ENCODE results near the gene CTSW.

DNA sequence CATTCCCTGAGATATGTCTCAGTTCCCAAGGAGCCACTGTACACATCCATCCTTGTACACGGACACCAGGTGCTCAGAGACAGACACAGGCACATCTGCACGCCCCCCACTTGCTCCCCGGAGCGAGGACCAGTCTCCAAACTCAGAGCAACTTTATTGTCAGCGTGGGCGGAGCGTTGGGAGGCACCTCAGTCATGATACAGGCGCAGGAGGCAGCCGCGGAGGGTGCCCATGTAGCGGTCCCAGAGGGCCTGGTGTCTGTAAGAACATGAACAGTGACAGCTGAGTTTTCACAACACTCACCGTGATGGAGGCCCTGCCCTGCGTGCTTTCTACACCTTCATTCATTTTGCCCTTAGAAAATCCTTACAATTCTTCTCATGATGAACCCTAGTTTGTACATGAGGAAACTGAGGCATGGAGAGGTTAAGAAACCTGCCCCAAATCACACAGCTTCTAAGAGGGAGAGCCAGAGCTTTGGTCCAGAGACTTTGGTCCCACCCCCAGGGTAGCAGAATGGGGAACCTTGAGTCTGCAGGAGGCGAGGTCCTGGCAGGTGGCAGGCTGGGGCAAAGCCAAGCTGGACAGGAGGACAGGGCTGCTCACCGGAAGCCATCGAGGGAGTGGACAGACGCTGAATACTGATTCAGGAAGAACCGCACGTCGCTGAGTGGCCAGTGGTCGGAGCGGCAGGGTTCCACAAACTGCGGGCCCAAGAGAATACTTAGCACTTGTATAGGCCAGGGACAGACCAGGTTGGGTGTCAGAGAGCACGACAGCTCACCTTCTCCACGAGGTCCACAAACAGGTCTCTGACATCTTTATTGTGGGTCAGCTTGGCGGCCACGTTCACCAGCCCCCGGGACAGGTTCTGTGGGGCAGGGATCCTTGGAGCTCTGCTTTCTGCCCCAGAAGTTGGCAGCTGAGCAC lies 4.4 kb downstream of the CTSW start:
- TF ChIP-seq FOSL2 (IDR thresholded peaks at IDR 0.05), result no peak
- no peak for TF ChIP-seq FOSL2 (CRISPR knock-in tag; IDR thresholded peaks at IDR 0.05)
- TF ChIP-seq CHD2 (IDR thresholded peaks at IDR 0.05; ENCODE audit: low read length, partially characterized antibody), result no peak
- TF ChIP-seq ZFP36 (IDR thresholded peaks at IDR 0.05; ENCODE audit: borderline replicate concordance, partially characterized antibody), result no peak
- no peak for TF ChIP-seq EHMT2 (IDR thresholded peaks at IDR 0.05; ENCODE audit: low read depth)
- TF ChIP-seq, protein P1, sequence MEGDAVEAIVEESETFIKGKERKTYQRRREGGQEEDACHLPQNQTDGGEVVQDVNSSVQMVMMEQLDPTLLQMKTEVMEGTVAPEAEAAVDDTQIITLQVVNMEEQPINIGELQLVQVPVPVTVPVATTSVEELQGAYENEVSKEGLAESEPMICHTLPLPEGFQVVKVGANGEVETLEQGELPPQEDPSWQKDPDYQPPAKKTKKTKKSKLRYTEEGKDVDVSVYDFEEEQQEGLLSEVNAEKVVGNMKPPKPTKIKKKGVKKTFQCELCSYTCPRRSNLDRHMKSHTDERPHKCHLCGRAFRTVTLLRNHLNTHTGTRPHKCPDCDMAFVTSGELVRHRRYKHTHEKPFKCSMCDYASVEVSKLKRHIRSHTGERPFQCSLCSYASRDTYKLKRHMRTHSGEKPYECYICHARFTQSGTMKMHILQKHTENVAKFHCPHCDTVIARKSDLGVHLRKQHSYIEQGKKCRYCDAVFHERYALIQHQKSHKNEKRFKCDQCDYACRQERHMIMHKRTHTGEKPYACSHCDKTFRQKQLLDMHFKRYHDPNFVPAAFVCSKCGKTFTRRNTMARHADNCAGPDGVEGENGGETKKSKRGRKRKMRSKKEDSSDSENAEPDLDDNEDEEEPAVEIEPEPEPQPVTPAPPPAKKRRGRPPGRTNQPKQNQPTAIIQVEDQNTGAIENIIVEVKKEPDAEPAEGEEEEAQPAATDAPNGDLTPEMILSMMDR (IDR thresholded peaks at IDR 0.05), result no peak
- TF ChIP-seq, protein P2, sequence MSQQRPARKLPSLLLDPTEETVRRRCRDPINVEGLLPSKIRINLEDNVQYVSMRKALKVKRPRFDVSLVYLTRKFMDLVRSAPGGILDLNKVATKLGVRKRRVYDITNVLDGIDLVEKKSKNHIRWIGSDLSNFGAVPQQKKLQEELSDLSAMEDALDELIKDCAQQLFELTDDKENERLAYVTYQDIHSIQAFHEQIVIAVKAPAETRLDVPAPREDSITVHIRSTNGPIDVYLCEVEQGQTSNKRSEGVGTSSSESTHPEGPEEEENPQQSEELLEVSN (IDR thresholded peaks at IDR 0.05; ENCODE audit: borderline replicate concordance, low read depth), result no peak
- TF ChIP-seq, protein P3, sequence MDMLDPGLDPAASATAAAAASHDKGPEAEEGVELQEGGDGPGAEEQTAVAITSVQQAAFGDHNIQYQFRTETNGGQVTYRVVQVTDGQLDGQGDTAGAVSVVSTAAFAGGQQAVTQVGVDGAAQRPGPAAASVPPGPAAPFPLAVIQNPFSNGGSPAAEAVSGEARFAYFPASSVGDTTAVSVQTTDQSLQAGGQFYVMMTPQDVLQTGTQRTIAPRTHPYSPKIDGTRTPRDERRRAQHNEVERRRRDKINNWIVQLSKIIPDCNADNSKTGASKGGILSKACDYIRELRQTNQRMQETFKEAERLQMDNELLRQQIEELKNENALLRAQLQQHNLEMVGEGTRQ (IDR thresholded peaks at IDR 0.05), result no peak
- TF ChIP-seq, protein P4, sequence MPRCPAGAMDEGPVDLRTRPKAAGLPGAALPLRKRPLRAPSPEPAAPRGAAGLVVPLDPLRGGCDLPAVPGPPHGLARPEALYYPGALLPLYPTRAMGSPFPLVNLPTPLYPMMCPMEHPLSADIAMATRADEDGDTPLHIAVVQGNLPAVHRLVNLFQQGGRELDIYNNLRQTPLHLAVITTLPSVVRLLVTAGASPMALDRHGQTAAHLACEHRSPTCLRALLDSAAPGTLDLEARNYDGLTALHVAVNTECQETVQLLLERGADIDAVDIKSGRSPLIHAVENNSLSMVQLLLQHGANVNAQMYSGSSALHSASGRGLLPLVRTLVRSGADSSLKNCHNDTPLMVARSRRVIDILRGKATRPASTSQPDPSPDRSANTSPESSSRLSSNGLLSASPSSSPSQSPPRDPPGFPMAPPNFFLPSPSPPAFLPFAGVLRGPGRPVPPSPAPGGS (IDR thresholded peaks at IDR 0.05), result no peak
